Neural crest cell (in vitro differentiated cells): ENCODE measurements around the gene RFX2. TPM values are rescaled to one million over a fixed set of nuclear protein-coding genes. Genes with fewer than 3 reads are reported as not detected.

Experiments
- DNase-seq: peaks from one replicate; pipeline ENCODE4 v3.0.0; 2021; ENCODE audit warnings: low read depth, mixed read lengths, low spot score
- H3K27ac Mint-ChIP-seq: one replicate; pipeline ENCODE4 v1.8.0; 2021; ENCODE audit warnings: mild to moderate bottlenecking, mixed read lengths; ENCODE audit not compliant: unreplicated experiment
- H3K27me3 Mint-ChIP-seq: 2 replicates; pipeline ENCODE4 v1.8.0; 2021; ENCODE audit warnings: low read depth, mild to moderate bottlenecking, mixed read lengths
- H3K36me3 Mint-ChIP-seq: 2 replicates; pipeline ENCODE4 v1.8.0; 2021; ENCODE audit warnings: low read depth, mild to moderate bottlenecking, mixed read lengths
- H3K4me1 Mint-ChIP-seq: 2 replicates; pipeline ENCODE4 v1.8.0; 2021; ENCODE audit warnings: mixed read lengths
- H3K4me3 Mint-ChIP-seq: one replicate; pipeline ENCODE4 v1.8.0; 2021; ENCODE audit warnings: mild to moderate bottlenecking, mixed read lengths
- H3K9me3 Mint-ChIP-seq: 2 replicates; pipeline ENCODE4 v1.8.0; 2021; ENCODE audit warnings: mixed read lengths
- total RNA-seq: library from RNA; stranded (reverse); gene quantifications from 2 replicates; pipeline ENCODE4 v1.2.1, GENCODE V29; 2021
- TF ChIP-seq, protein P1 (sequence below): fragments of 200-600 bp; sonication (generic); conservative IDR thresholded peaks from 2 replicates; pipeline ENCODE4 v1.5.0; 2021; ENCODE audit warnings: antibody characterized with exemption, mild to moderate bottlenecking

The RFX2 gene
- total RNA-seq, 1 donor from 2014 or later, result 17.2 TPM

GRCh38 chr19:6015841-6016545 lies 94.3 kb downstream of the RFX2 start:
- Mint-ChIP-seq H3K27ac (no peak overlapping the region), H3K36me3 (no peaks in the 10 kb centered on the region), H3K4me3 (no peak overlapping the region), H3K4me1 (peaks cover 13% of the 10 kb centered on the region), H3K9me3 (no peaks in the 10 kb centered on the region), H3K27me3 (no peaks in the 10 kb centered on the region)
- TF ChIP-seq, protein P1, sequence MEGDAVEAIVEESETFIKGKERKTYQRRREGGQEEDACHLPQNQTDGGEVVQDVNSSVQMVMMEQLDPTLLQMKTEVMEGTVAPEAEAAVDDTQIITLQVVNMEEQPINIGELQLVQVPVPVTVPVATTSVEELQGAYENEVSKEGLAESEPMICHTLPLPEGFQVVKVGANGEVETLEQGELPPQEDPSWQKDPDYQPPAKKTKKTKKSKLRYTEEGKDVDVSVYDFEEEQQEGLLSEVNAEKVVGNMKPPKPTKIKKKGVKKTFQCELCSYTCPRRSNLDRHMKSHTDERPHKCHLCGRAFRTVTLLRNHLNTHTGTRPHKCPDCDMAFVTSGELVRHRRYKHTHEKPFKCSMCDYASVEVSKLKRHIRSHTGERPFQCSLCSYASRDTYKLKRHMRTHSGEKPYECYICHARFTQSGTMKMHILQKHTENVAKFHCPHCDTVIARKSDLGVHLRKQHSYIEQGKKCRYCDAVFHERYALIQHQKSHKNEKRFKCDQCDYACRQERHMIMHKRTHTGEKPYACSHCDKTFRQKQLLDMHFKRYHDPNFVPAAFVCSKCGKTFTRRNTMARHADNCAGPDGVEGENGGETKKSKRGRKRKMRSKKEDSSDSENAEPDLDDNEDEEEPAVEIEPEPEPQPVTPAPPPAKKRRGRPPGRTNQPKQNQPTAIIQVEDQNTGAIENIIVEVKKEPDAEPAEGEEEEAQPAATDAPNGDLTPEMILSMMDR, result no peak
- no peak for DNase-seq

- Mint-ChIP-seq H3K9me3 (no peaks in the 10 kb centered on the region), H3K4me3 (no peak overlapping the region), H3K27ac (no peak overlapping the region), H3K4me1 (peaks cover 13% of the 10 kb centered on the region), H3K27me3 (no peaks in the 10 kb centered on the region), H3K36me3 (no peaks in the 10 kb centered on the region)
- TF ChIP-seq, protein P1, result no peak
- no peak for DNase-seq
Measured at GRCh38 chr19:6014551-6015135, 95.7 kb downstream of the RFX2 start.

GRCh38 chr19:6012426-6013170 lies 97.7 kb downstream of the RFX2 start:
- TF ChIP-seq, protein P1, result no peak
- Mint-ChIP-seq H3K27ac (no peak overlapping the region), H3K4me1 (peaks cover 13% of the 10 kb centered on the region), H3K4me3 (no peak overlapping the region), H3K9me3 (no peaks in the 10 kb centered on the region), H3K27me3 (no peaks in the 10 kb centered on the region), H3K36me3 (no peaks in the 10 kb centered on the region)
- no peak for DNase-seq

DNA sequence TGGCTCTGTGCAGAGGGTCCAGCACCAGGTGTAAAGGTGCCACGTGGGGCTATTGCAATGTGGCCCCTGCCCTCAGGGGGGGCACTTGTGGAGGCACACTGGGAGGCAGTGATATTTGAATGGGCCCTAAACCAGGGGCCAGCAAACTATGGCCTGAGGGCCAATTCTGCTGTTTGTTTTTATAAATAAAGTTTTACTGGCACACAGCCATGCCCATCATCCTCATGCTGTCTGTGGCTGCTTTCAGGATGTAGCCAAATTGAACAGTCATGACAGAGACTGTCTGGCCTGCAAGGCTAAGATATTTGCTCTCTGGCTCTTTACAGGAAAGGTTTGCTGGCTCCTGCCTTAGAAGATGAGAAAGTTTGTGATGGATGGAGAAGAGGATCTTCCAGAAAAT lies 98.5 kb downstream of the RFX2 start:
- TF ChIP-seq, protein P1, result no peak
- Mint-ChIP-seq H3K9me3 (no peaks in the 10 kb centered on the region), H3K4me3 (no peak overlapping the region), H3K4me1 (peaks cover 13% of the 10 kb centered on the region), H3K27me3 (no peaks in the 10 kb centered on the region), H3K27ac (no peak overlapping the region), H3K36me3 (no peaks in the 10 kb centered on the region)
- no peak for DNase-seq

DNA sequence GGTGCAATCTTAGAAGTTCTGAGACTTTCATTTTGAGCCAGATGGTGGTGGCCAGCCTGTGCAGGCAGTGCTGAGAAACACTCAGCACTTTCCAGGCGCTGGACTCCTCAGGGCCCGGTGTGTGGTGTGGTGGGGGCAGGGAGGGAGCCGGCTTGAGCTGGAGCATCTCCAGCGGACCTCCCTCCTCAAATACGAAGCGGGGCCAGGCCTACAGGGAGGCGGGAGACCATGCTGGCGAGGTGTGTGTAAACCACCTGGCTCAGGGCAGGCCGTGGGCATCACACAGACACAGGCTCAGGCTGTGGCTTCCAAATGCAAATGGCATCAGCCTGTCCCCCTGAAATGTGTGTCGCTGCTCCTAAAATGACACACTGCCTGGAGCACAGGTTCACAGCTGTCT lies 99.1 kb downstream of the RFX2 start:
- Mint-ChIP-seq H3K4me1 (peaks cover 13% of the 10 kb centered on the region), H3K27ac (no peak overlapping the region)

More for the DNA sequence above, 99.1 kb downstream of the RFX2 start:
- no peak overlapping the region for H3K4me3 Mint-ChIP-seq
- H3K9me3 Mint-ChIP-seq, result no peaks in the 10 kb centered on the region
- DNase-seq, result no peak
- H3K27me3 Mint-ChIP-seq, result no peaks in the 10 kb centered on the region
- H3K36me3 Mint-ChIP-seq, result no peaks in the 10 kb centered on the region
- TF ChIP-seq, protein P1, result no peak
